IMR-90 (cell line): Measurements from ENCODE around the gene DAPK1. TPM values are rescaled to one million over a fixed set of nuclear protein-coding genes. Genes with fewer than 3 reads are reported as not detected.

Source experiments
- ATAC-seq: fragments of 200-7000 bp; cut with Tn5 transposase; 2 replicates; pipeline ENCODE4 v1.9.1; 2020; ENCODE audit warnings: low read depth, mild to moderate bottlenecking, moderate library complexity
- BruUV-seq: library from RNA; stranded (reverse); fragments of 400-500 nt; replicated peaks from 2 replicates; lab custom pipeline; 2021; lab: Mats Ljungman, UMichigan
- CTCF ChIA-PET: fragments of 300-600 bp; formaldehyde crosslinking; extraction: SDS; loops from one replicate; lab custom pipeline; 2021; ENCODE audit warnings: antibody characterized with exemption; lab: Yijun Ruan, JAX
- POLR2A ChIA-PET: fragments of 300-600 bp; sonication (Branson Sonifier 250); formaldehyde crosslinking; loops from one replicate; lab custom pipeline; 2022; ENCODE audit warnings: antibody characterized with exemption; ENCODE audit not compliant: unreplicated experiment; lab: Charles Lee
- DNase-seq: peaks from one replicate; pipeline ENCODE4 v3.0.0; 2013
- H2AFZ ChIP-seq: replicated peaks from 2 replicates; pipeline ENCODE3; 2013; ENCODE audit warnings: low read length, mild to moderate bottlenecking; ENCODE audit not compliant: poor library complexity
- H2AK5ac ChIP-seq: 2 replicates; pipeline ENCODE4 v1.6.1; 2013; ENCODE audit warnings: low read depth, low read length, inconsistent platforms
- H2AK9ac ChIP-seq: replicated peaks from 2 replicates; pipeline ENCODE3; 2013; ENCODE audit warnings: mild to moderate bottlenecking, low read depth, low read length, moderate library complexity; ENCODE audit not compliant: poor library complexity
- H2BK120ac ChIP-seq: 2 replicates; pipeline ENCODE4 v1.6.1; 2013; ENCODE audit warnings: low read depth, low read length, inconsistent platforms
- H2BK15ac ChIP-seq: 3 replicates; pipeline ENCODE4 v1.6.1; 2013; ENCODE audit warnings: low read depth, low read length, inconsistent platforms
- H2BK20ac ChIP-seq: 2 replicates; pipeline ENCODE4 v1.6.1; 2013; ENCODE audit warnings: low read depth, mild to moderate bottlenecking, inconsistent platforms, low read length, moderate library complexity
- H2BK5ac ChIP-seq: 2 replicates; pipeline ENCODE4 v1.6.1; 2013; ENCODE audit warnings: mild to moderate bottlenecking, low read depth, low read length, inconsistent platforms; ENCODE audit not compliant: poor library complexity, severe bottlenecking
- H3K14ac ChIP-seq: replicated peaks from 2 replicates; pipeline ENCODE4 v1.6.1; 2013; ENCODE audit warnings: low read depth, low read length, inconsistent platforms
- H3K18ac ChIP-seq: 2 replicates; pipeline ENCODE4 v1.6.1; 2013; ENCODE audit warnings: low read depth, low read length, control low read depth
- H3K23ac ChIP-seq: 2 replicates; pipeline ENCODE4 v1.6.1; 2013; ENCODE audit warnings: low read depth, low read length, inconsistent platforms
- H3K27ac ChIP-seq: 2 replicates; pipeline ENCODE4 v1.5.1; 2013; ENCODE audit warnings: mild to moderate bottlenecking, control low read depth, low read length; ENCODE audit not compliant: insufficient read depth
- H3K27me3 ChIP-seq: 2 replicates; pipeline ENCODE4 v1.6.1; 2013; ENCODE audit warnings: low read length; ENCODE audit not compliant: control insufficient read depth, insufficient read depth
- H3K36me3 ChIP-seq: 2 replicates; pipeline ENCODE4 v1.6.1; 2013; ENCODE audit warnings: low read length, mixed read lengths; ENCODE audit not compliant: control insufficient read depth, insufficient read depth
- H3K4ac ChIP-seq: 2 replicates; pipeline ENCODE4 v1.6.1; 2013; ENCODE audit warnings: low read depth, low read length, inconsistent platforms
- H3K4me1 ChIP-seq: 2 replicates; pipeline ENCODE4 v1.6.1; 2013; ENCODE audit warnings: low read length, mixed read lengths; ENCODE audit not compliant: control insufficient read depth, insufficient read depth
- H3K4me2 ChIP-seq: 2 replicates; pipeline ENCODE4 v1.6.1; 2013; ENCODE audit warnings: low read depth, mild to moderate bottlenecking, control low read depth, low read length, moderate library complexity
- H3K4me3 ChIP-seq: 2 replicates; pipeline ENCODE4 v1.5.1; 2013; ENCODE audit warnings: low read depth, mild to moderate bottlenecking, control low read depth, low read length, moderate library complexity; ENCODE audit not compliant: insufficient read depth
- H3K56ac ChIP-seq: 2 replicates; pipeline ENCODE4 v1.6.1; 2013; ENCODE audit warnings: low read length, inconsistent platforms; ENCODE audit not compliant: insufficient read depth; ENCODE audit errors: extremely low read depth
- H3K79me1 ChIP-seq, 2 experiments: 2 replicates each; pipeline ENCODE4 v1.6.1; 2013; ENCODE audit warnings: low read length in 2 of 2, inconsistent platforms in 1 of 2, low read depth in 1 of 2
- H3K9ac ChIP-seq: 2 replicates; pipeline ENCODE4 v1.6.1; 2013; ENCODE audit warnings: low read depth, low read length, control low read depth
- H3K9me1 ChIP-seq: 2 replicates; pipeline ENCODE4 v1.6.1; 2013; ENCODE audit warnings: low read length, inconsistent platforms; ENCODE audit not compliant: insufficient read depth
- H3K9me3 ChIP-seq: 2 replicates; pipeline ENCODE4 v1.6.1; 2013; ENCODE audit warnings: low read length; ENCODE audit not compliant: control insufficient read depth, insufficient read depth
- H4K20me1 ChIP-seq: 2 replicates; pipeline ENCODE4 v1.6.1; 2013; ENCODE audit warnings: low read length, inconsistent platforms; ENCODE audit not compliant: insufficient read depth
- H4K5ac ChIP-seq: 2 replicates; pipeline ENCODE4 v1.6.1; 2013; ENCODE audit warnings: mild to moderate bottlenecking, low read depth, low read length, control low read depth
- H4K8ac ChIP-seq, 2 experiments: 2 replicates each; pipeline ENCODE4 v1.6.1; 2013; ENCODE audit warnings: low read depth in 2 of 2, low read length in 2 of 2, control low read depth in 1 of 2, inconsistent platforms in 1 of 2
- H4K91ac ChIP-seq: 2 replicates; pipeline ENCODE4 v1.6.1; 2013; ENCODE audit warnings: low read depth, low read length, inconsistent platforms; ENCODE audit not compliant: insufficient read depth
- BHLHE40 ChIP-seq: fragments of 150-350 bp; IDR thresholded peaks from 2 replicates; pipeline ENCODE4 v1.6.1; 2016; ENCODE audit warnings: mild to moderate bottlenecking, low read depth, low read length
- CEBPB ChIP-seq: IDR thresholded peaks from 2 replicates; pipeline ENCODE4 v1.6.1; 2012; ENCODE audit warnings: low read depth, low read length, improper control_type of control experiment
- FOS ChIP-seq: fragments of 150-350 bp; IDR thresholded peaks from 2 replicates; pipeline ENCODE4 v1.6.1; 2016; ENCODE audit warnings: low read depth, low read length
- MAZ ChIP-seq: IDR thresholded peaks from 2 replicates; pipeline ENCODE4 v1.6.1; 2012; ENCODE audit warnings: low read depth, mild to moderate bottlenecking, low read length, improper control_type of control experiment, moderate library complexity, borderline replicate concordance
- MXI1 ChIP-seq: IDR thresholded peaks from 2 replicates; pipeline ENCODE4 v1.6.1; 2012; ENCODE audit warnings: low read depth, mild to moderate bottlenecking, low read length, moderate library complexity, borderline replicate concordance
- NFE2L2 ChIP-seq: fragments of 150-350 bp; IDR thresholded peaks from 2 replicates; pipeline ENCODE4 v1.6.1; 2016; ENCODE audit warnings: low read depth, mild to moderate bottlenecking, low read length
- POLR2A ChIP-seq: IDR thresholded peaks from 2 replicates; pipeline ENCODE4 v1.6.1; 2012; ENCODE audit warnings: mild to moderate bottlenecking, low read depth, low read length
- RCOR1 ChIP-seq: IDR thresholded peaks from 2 replicates; pipeline ENCODE4 v1.6.1; 2012; ENCODE audit warnings: mild to moderate bottlenecking, low read length, improper control_type of control experiment; ENCODE audit not compliant: insufficient replicate concordance
- RFX5 ChIP-seq: IDR thresholded peaks from 2 replicates; pipeline ENCODE4 v1.8.0; 2012; ENCODE audit warnings: low read depth, mild to moderate bottlenecking, low read length, moderate library complexity
- SMC3 ChIP-seq: fragments of 150-350 bp; IDR thresholded peaks from 2 replicates; pipeline ENCODE4 v1.6.1; 2016; ENCODE audit warnings: low read depth, mild to moderate bottlenecking, antibody characterized with exemption, low read length, moderate library complexity
- USF2 ChIP-seq: fragments of 150-350 bp; IDR thresholded peaks from 2 replicates; pipeline ENCODE4 v1.6.1; 2017; ENCODE audit warnings: mild to moderate bottlenecking, antibody characterized with exemption, low read length, low read depth
- WGBS, 2 experiments: methylation state at CpG; one replicate each; pipeline versions ENCODE4 v1.1.5 to v1.1.7; 2013; ENCODE audit warnings: missing lambda C conversion rate in 2 of 2; ENCODE audit not compliant: insufficient read length in 1 of 2; ENCODE audit errors: extremely low coverage in 2 of 2; 5-methylcytosine and 5-hydroxymethylcytosine counted together
- dilution Hi-C: fragments of 300-500 bp; cut with HindIII; formaldehyde crosslinking; loops from one replicate; pipeline ENCODE4 v1.14.3; 2018; ENCODE audit warnings: low sequenced_read_pairs; ENCODE audit not compliant: unreplicated experiment
- in situ Hi-C: fragments of 300-500 bp; cut with MboI; formaldehyde crosslinking; loops from 3 replicates; pipeline ENCODE4 v1.14.3; 2019; ENCODE audit warnings: low sequenced_read_pairs, inconsistent platforms, mixed read lengths
- intact Hi-C: fragments of 100-400 bp; cut with micrococcal nuclease; formaldehyde crosslinking; loops from 2 replicates; pipeline ENCODE4 v1.10.0; 2022
- polyA plus RNA-seq, 3 experiments: library from polyadenylated mRNA; depleted of rRNA; stranded (reverse); fragments of >200 nt; gene quantifications; 2 replicates each; pipeline ENCODE4 v1.2.3, GENCODE V29; 2012; ENCODE audit warnings: low replicate concordance in 1 of 3
- total RNA-seq: library from RNA; depleted of rRNA; stranded (reverse); fragments of >200 nt; gene quantifications from 2 replicates; pipeline ENCODE4 v1.2.3, GENCODE V29; 2012

DAPK1 gene
- total and polyA plus RNA-seq, 2 of the 4 experiments (the other 2 are of a cell fraction) = under 0.01 to 0.03 TPM

GRCh38 chr9:87465816-87466215 is 31.9 kb upstream of the DAPK1 start:
- H3K4ac ChIP-seq = no peak overlapping the region
- dilution Hi-C loops (no loop called here), intact Hi-C loops (no loop called here)

More at GRCh38 chr9:87465816-87466215, 31.9 kb upstream of the DAPK1 start:
- H2BK20ac ChIP-seq = no peak overlapping the region
- no peaks in the 10 kb centered on the region for H3K79me1 ChIP-seq
- no peaks in the 10 kb centered on the region for H3K9me1 ChIP-seq
- BruUV-seq = no TSS peak
- no peaks in the 10 kb centered on the region for H3K36me3 ChIP-seq
- no peaks in the 10 kb centered on the region for H3K27me3 ChIP-seq
- H2AFZ ChIP-seq = no peak overlapping the region
- H3K56ac ChIP-seq = no peak overlapping the region
- ChIA-PET POLR2A (no interaction called here), CTCF (no interaction called here)
- no peak overlapping the region for H2BK120ac ChIP-seq
- H3K27ac ChIP-seq = no peak overlapping the region
- H3K23ac ChIP-seq = no peak overlapping the region
- ATAC-seq (no peak), DNase-seq (no peak)
- TF ChIP-seq SMC3 (no peak), NFE2L2 (no peak), RFX5 (no peak), FOS (no peak), BHLHE40 (no peak), RCOR1 (no peak), POLR2A (no peak), USF2 (no peak), CEBPB (no peak), MXI1 (no peak), MAZ (no peak)
- H2AK9ac ChIP-seq = no peak overlapping the region
- WGBS, 2 experiments = no CpG with 5 or more reads among the region's 3 CpGs
- no peak overlapping the region for H3K9ac ChIP-seq
- no peak overlapping the region for H3K4me2 ChIP-seq
- no peak overlapping the region for H3K4me3 ChIP-seq
- no peak overlapping the region for H2BK5ac ChIP-seq
- in situ Hi-C loops = no loop called here
- H3K9me3 ChIP-seq = no peaks in the 10 kb centered on the region
- no peak overlapping the region for H4K8ac ChIP-seq
- H4K5ac ChIP-seq = no peak overlapping the region
- H2AK5ac ChIP-seq = no peak overlapping the region
- no peak overlapping the region for H3K18ac ChIP-seq
- H3K4me1 ChIP-seq = no peaks in the 10 kb centered on the region; the same call in 1 of the 2 replicates
- H4K91ac ChIP-seq = no peak overlapping the region
- no peak overlapping the region for H2BK15ac ChIP-seq
- no peak overlapping the region for H3K14ac ChIP-seq
- no peaks in the 10 kb centered on the region for H4K20me1 ChIP-seq
